GM10248 (cell line): ENCODE measurements around the gene UBR4.

Source experiments
- CTCF ChIA-PET: fragments of 300-600 bp; sonication (Branson Sonifier 250); formaldehyde crosslinking; extraction: SDS; loops from one replicate; lab custom pipeline; 2021; ENCODE audit warnings: antibody characterized with exemption; lab: Yijun Ruan, JAX
- POLR2A ChIA-PET: fragments of 350-650 bp; sonication (Branson Sonifier 250); formaldehyde crosslinking; extraction: SDS; loops from one replicate; lab custom pipeline; 2020; ENCODE audit warnings: antibody characterized with exemption; lab: Yijun Ruan, JAX
- DNase-seq: peaks from one replicate; pipeline ENCODE4 v3.0.0; 2012; ENCODE audit errors: extremely low spot score
- CTCF ChIP-seq: IDR thresholded peaks from 2 replicates; pipeline ENCODE4 v1.5.1; 2012; ENCODE audit warnings: mild to moderate bottlenecking, low read depth; ENCODE audit errors: extremely low read depth, missing control alignments, control extremely low read depth

Gene UBR4

GRCh38 chr1:19197845-19198244, 12.2 kb downstream of the UBR4 start:
- no peak for DNase-seq
- ChIA-PET CTCF (interaction anchor here (0.7 to 2.8 kb wide), 3 partner anchors 28 to 43 kb away, joined by 3 to 7 read pairs (median 5); no protein-coding TSS in a partner anchor), POLR2A (no interaction called here)
- no peak for TF ChIP-seq CTCF

- DNase-seq: no peak
- ChIA-PET CTCF (interaction anchor here (1.3 to 2.0 kb wide), 2 partner anchors 15 to 22 kb away, joined by 4 read pairs; no protein-coding TSS in a partner anchor), POLR2A (no interaction called here)
- TF ChIP-seq CTCF: no peak
These were observed 13.7 kb downstream of the UBR4 start for GRCh38 chr1:19196331-19196730.

- TF ChIP-seq CTCF: no peak
- ChIA-PET POLR2A (interaction anchor here (0.7 kb wide), 1 partner anchor 97 kb away, joined by 3 read pairs; no protein-coding TSS in a partner anchor), CTCF (no interaction called here)
- DNase-seq: no peak
These were observed 17.1 kb downstream of the UBR4 start for GRCh38 chr1:19193004-19193403.

DNA sequence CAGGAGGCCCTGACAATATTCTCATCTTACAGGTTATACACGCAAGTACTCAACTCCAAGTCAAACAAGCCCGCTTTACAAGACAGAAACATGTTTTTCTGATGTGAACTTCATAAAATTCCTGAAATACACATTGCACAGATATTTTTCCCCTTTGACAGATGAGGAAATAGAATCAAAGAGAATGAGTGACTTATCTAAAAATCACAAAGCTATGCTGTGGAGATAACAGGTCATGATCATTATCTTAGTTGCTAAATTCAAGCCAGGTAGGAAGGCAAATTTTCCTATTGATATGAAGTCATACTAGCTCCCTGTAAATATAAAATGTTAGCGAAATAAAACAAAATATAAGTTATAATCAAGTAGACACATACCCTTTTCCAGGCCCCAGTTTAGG, 18.3 kb downstream of the UBR4 start:
- ChIA-PET CTCF (no interaction called here), POLR2A (no interaction called here)
- DNase-seq: no peak
- no peak for TF ChIP-seq CTCF

- CTCF ChIA-PET: no interaction called here
- no peak for TF ChIP-seq CTCF
- no peak for DNase-seq
- POLR2A ChIA-PET: no interaction called here
These were observed 19.6 kb downstream of the UBR4 start for GRCh38 chr1:19190468-19190867.

DNA sequence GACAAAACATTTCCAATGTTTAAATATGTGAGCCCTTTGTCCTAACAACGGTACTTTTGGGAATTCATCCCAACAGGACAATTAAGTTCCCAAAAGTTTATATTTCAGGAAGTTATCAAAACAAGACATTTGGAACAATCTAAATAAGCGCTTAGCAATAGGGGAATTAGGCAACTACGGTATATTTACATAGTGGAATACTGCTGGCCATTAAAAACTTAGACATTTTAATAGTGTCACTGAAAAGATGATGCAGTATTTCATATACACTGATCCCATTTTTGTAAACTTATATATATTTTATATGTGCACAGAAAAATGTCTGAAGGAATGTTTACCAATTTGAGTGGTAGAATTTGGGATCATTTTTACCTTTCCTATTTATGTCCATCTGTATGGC, 20.8 kb downstream of the UBR4 start:
- no peak for TF ChIP-seq CTCF
- ChIA-PET CTCF (interaction anchor here (1.0 to 2.5 kb wide), 2 partner anchors 10 to 16 kb away, joined by 4 to 8 read pairs; no protein-coding TSS in a partner anchor), POLR2A (no interaction called here)
- DNase-seq: no peak
